GM12878 (cell line): ENCODE data around the gene DOCK2. TPM values are rescaled to one million over a fixed set of nuclear protein-coding genes. Genes with fewer than 3 reads are reported as not detected.

Experiments
- ATAC-seq: fragments of 200-7000 bp; cut with Tn5 transposase; 3 replicates; pipeline ENCODE4 v1.9.1; 2020; ENCODE audit warnings: mild to moderate bottlenecking, moderate library complexity
- BruUV-seq: library from RNA; stranded (reverse); fragments of 400-500 nt; replicated peaks from 2 replicates; lab custom pipeline; 2021; lab: Mats Ljungman, UMichigan
- CTCF ChIA-PET: fragments of 300-600 bp; sonication (Branson Sonifier 250); formaldehyde crosslinking; extraction: SDS; loops from one replicate; lab custom pipeline; 2021; ENCODE audit warnings: inconsistent platforms; lab: Yijun Ruan, JAX
- POLR2A ChIA-PET: fragments of 350-600 bp; formaldehyde crosslinking; extraction: SDS; loops from one replicate; lab custom pipeline; 2021; ENCODE audit warnings: inconsistent platforms; lab: Charles Lee
- RAD21 ChIA-PET: fragments of 300-600 bp; sonication (Branson Sonifier 250); formaldehyde crosslinking; loops from one replicate; lab custom pipeline; 2023; ENCODE audit warnings: antibody characterized with exemption; ENCODE audit not compliant: unreplicated experiment; lab: Charles Lee
- SMC1A ChIA-PET: fragments of 300-600 bp; sonication (Branson Sonifier 250); formaldehyde crosslinking; loops from one replicate; lab custom pipeline; 2023; ENCODE audit not compliant: unreplicated experiment, uncharacterized antibody; lab: Charles Lee
- DNase-seq: peaks from one replicate; pipeline ENCODE4 v3.0.0-alpha.2; 2011; ENCODE audit warnings: low read depth, low spot score
- FAIRE-seq: peaks from 3 replicates; lab custom pipeline; 2011; peaks lifted over from hg19 to GRCh38; lab: Jason Lieb, UNC
- H2AFZ ChIP-seq: 2 replicates; pipeline ENCODE4 v1.6.0; 2011; ENCODE audit warnings: low read depth, low read length, control low read depth; ENCODE audit not compliant: control insufficient read depth
- H3K27ac ChIP-seq: 2 replicates; pipeline ENCODE4 v1.5.1; 2011; ENCODE audit warnings: control low read depth; ENCODE audit not compliant: control insufficient read depth, insufficient read depth
- H3K27me3 ChIP-seq, 2 experiments: replicated peaks in 1 of 2; 2 replicates each; pipeline versions ENCODE4 v1.6.0 to v1.6.1; 2011; ENCODE audit warnings: low read length in 1 of 2; ENCODE audit not compliant: control insufficient read depth in 2 of 2, insufficient read depth in 2 of 2
- H3K36me3 ChIP-seq, 2 experiments: 2 replicates each; pipeline ENCODE4 v1.5.1; 2011; ENCODE audit warnings: low read length in 1 of 2; ENCODE audit not compliant: control insufficient read depth in 2 of 2, insufficient read depth in 2 of 2
- H3K4me1 ChIP-seq: 2 replicates; pipeline ENCODE4 v1.6.1; 2011; ENCODE audit warnings: mild to moderate bottlenecking, low read length, moderate library complexity, mixed read lengths; ENCODE audit not compliant: control insufficient read depth, insufficient read depth
- H3K4me2 ChIP-seq: 2 replicates; pipeline ENCODE4 v1.6.0; 2011; ENCODE audit warnings: control low read depth; ENCODE audit not compliant: control insufficient read depth, insufficient read depth
- H3K4me3 ChIP-seq: fragments of 200-600 bp; sonication (generic); 2 replicates; pipeline ENCODE4 v1.5.1; 2016
- H3K79me2 ChIP-seq: 2 replicates; pipeline ENCODE4 v1.6.0; 2011; ENCODE audit warnings: low read length; ENCODE audit not compliant: control insufficient read depth, insufficient read depth
- H3K9ac ChIP-seq: 2 replicates; pipeline ENCODE4 v1.8.0; 2011; ENCODE audit warnings: low read length, control low read depth, mixed read lengths; ENCODE audit not compliant: control insufficient read depth, insufficient read depth
- H3K9me3 ChIP-seq: replicated peaks from 3 replicates; pipeline ENCODE4 v1.5.1; 2011; ENCODE audit warnings: mild to moderate bottlenecking, low read length; ENCODE audit not compliant: control insufficient read depth, insufficient read depth
- H4K20me1 ChIP-seq: 2 replicates; pipeline ENCODE4 v1.6.0; 2011; ENCODE audit not compliant: control insufficient read depth, insufficient read depth
- CEBPB ChIP-seq, 2 experiments: fragments of 150-350 bp in 1 of 2; IDR thresholded peaks; 2 replicates each; pipeline ENCODE4 v1.6.1; 2012 to 2014; ENCODE audit warnings: low read depth in 2 of 2, low read length in 2 of 2, borderline replicate concordance in 1 of 2, inconsistent platforms in 1 of 2
- CTCF ChIP-seq, 3 experiments: IDR thresholded peaks in 2 of 3; conservative IDR thresholded peaks in 1 of 3; 2 replicates each; pipeline ENCODE4 v1.5.1; 2011; ENCODE audit warnings: low read depth in 3 of 3, low read length in 3 of 3, mild to moderate bottlenecking in 3 of 3, control low read depth in 2 of 3, moderate library complexity in 2 of 3, inconsistent platforms in 1 of 3, mixed read lengths in 1 of 3; ENCODE audit not compliant: control insufficient read depth in 2 of 3, insufficient read depth in 1 of 3; ENCODE audit errors: extremely low read depth in 1 of 3
- E4F1 ChIP-seq: fragments of 450-650 bp; IDR thresholded peaks from 2 replicates; pipeline ENCODE4 v1.6.1; 2018; ENCODE audit warnings: borderline replicate concordance, mild to moderate bottlenecking; ENCODE audit not compliant: partially characterized antibody
- RAD21 ChIP-seq: IDR thresholded peaks from 2 replicates; pipeline ENCODE4 v1.6.1; 2011; ENCODE audit warnings: mild to moderate bottlenecking, low read depth, low read length, moderate library complexity; ENCODE audit not compliant: insufficient read depth
- RCOR1 ChIP-seq: conservative IDR thresholded peaks from 2 replicates; pipeline ENCODE4 v1.6.1; 2012; ENCODE audit warnings: low read depth, low read length, improper control_type of control experiment
- ZBED1 ChIP-seq: IDR thresholded peaks from 2 replicates; pipeline ENCODE4 v1.6.1; 2016; ENCODE audit warnings: borderline replicate concordance
- WGBS: methylation state at CpG from one replicate; pipeline ENCODE4 v1.1.6; 2016; ENCODE audit warnings: low lambda C conversion rate; ENCODE audit not compliant: insufficient replicate concordance, insufficient coverage; ENCODE audit errors: missing lambda C conversion rate; 5-methylcytosine and 5-hydroxymethylcytosine counted together
- in situ Hi-C: fragments of 300-500 bp; cut with MboI; formaldehyde crosslinking; loops from 9 replicates; pipeline ENCODE4 v1.14.3; 2018; ENCODE audit warnings: mixed read lengths
- intact Hi-C: fragments of 100-400 bp; cut with micrococcal nuclease; formaldehyde crosslinking; loops from one replicate; pipeline ENCODE4 v1.14.2; 2022; ENCODE audit not compliant: unreplicated experiment
- polyA plus RNA-seq, 11 experiments: library from polyadenylated mRNA; depleted of rRNA in 4 of 11; unstranded in 6 of 11; stranded (reverse) in 5 of 11; fragments of >200 nt; fragmentation: Nextera tagmentation in 4 of 11; fragmentation: Illumina TruSeq in 1 of 11; extraction: Ambion mirVana in 4 of 11; extraction: Trizol in 1 of 11; gene quantifications; 1 replicate in 1 of 11; 2 replicates in 10 of 11; pipeline versions ENCODE4 v1.2.1 to v1.2.3, GENCODE V29; 2011 to 2016; ENCODE audit warnings: inconsistent platforms in 2 of 11, missing spikeins in 2 of 11, low read depth in 1 of 11
- total RNA-seq, 4 experiments: library from RNA; depleted of rRNA in 3 of 4; stranded (reverse); fragments of >200 nt in 3 of 4; fragmentation: Illumina TruSeq in 1 of 4; extraction: Trizol in 1 of 4; gene quantifications; 2 replicates each; pipeline versions ENCODE4 v1.2.1 to v1.2.3, GENCODE V29; 2013 to 2021

The DOCK2 gene
- total and polyA plus RNA-seq, 10 of the 15 experiments (the other 5 are each of a cell fraction or from before 2014, with no cell fraction given) = 34.2 to 192 (median 118) TPM

- TF ChIP-seq E4F1 = no peak
Measured at GRCh38 chr5:169817031-169817430, 180.0 kb downstream of the DOCK2 start (continued).

GRCh38 chr5:169826618-169827017, 189.5 kb downstream of the DOCK2 start:
- no peaks in the 10 kb centered on the region for H3K27me3 ChIP-seq
- DNase-seq = no peak
- no peaks in the 10 kb centered on the region; the same call in 1 of the 2 replicates for H3K4me1 ChIP-seq
- H3K36me3 ChIP-seq = peaks cover 0 to 11% of the 10 kb centered on the region in 2 experiments
- ChIA-PET POLR2A (interaction anchor here (1.2 to 2.0 kb wide), 3 partner anchors 17 to 23 kb away, joined by 3 to 9 read pairs (median 4); no protein-coding TSS in a partner anchor), CTCF (interaction anchor here (0.7 to 2.1 kb wide), 9 partner anchors 9 to 154 kb away, joined by 3 to 8 read pairs (median 5); partner anchors contain the start of gene INSYN2B), SMC1A (interaction anchor here (0.6 to 5.9 kb wide), 13 partner anchors 12 to 243 kb away, joined by 3 to 54 read pairs (median 3); partner anchors contain the start of genes DOCK2, INSYN2B and SPDL1), RAD21 (interaction anchor here (0.7 to 3.0 kb wide), 7 partner anchors 10 to 156 kb away, joined by 3 to 13 read pairs (median 7); no protein-coding TSS in a partner anchor)
- ATAC-seq = peak; percentile 60
- H2AFZ ChIP-seq = no peak overlapping the region
- 80% methylated on average over 5 of the region's 5 CpGs for WGBS
- H3K79me2 ChIP-seq = no peaks in the 10 kb centered on the region
- no peak overlapping the region for H3K4me3 ChIP-seq
- no peaks in the 10 kb centered on the region for H3K9me3 ChIP-seq
- no TSS peak for BruUV-seq
- H4K20me1 ChIP-seq = no peaks in the 10 kb centered on the region
- peak; percentile 34; the same call in 1 of the 2 replicates for TF ChIP-seq RAD21
- no peak for TF ChIP-seq RCOR1
- TF ChIP-seq ZBED1 = no peak
- TF ChIP-seq CEBPB (IDR thresholded peaks at IDR 0.05; ENCODE audit: borderline replicate concordance in 1 of 2, low read depth in 2 of 2, low read length in 2 of 2) = 0 out of 4 replicates have a peak, but pooled peaks of 1 of the 2 experiments have one; percentile 0
- peak; percentile 7 to 13 (median 12); a peak in 1 of 6 replicates for TF ChIP-seq CTCF (IDR thresholded peaks at IDR 0.05 in 2 of 3, conservative IDR thresholded peaks at IDR 0.05 in 1 of 3; ENCODE audit: control insufficient read depth in 2 of 3, extremely low read depth in 1 of 3, insufficient read depth in 1 of 3, low read depth in 3 of 3, low read length in 3 of 3)
- no peak overlapping the region for H3K4me2 ChIP-seq
- in situ Hi-C loops = no loop called here
- intact Hi-C loops = no loop called here
- no peak overlapping the region for H3K9ac ChIP-seq
- no peak overlapping the region for H3K27ac ChIP-seq
- FAIRE-seq = no peak
